ENCODE data around the gene PTPRT. TPM values are rescaled to one million over a fixed set of nuclear protein-coding genes. Genes with fewer than 3 reads are reported as not detected.
A peak's percentile ranks its signal among the peaks of the same experiment; 100 is the strongest.

The PTPRT gene
- total RNA-seq, 1 experiment from 2014 or later = not detected

DNA sequence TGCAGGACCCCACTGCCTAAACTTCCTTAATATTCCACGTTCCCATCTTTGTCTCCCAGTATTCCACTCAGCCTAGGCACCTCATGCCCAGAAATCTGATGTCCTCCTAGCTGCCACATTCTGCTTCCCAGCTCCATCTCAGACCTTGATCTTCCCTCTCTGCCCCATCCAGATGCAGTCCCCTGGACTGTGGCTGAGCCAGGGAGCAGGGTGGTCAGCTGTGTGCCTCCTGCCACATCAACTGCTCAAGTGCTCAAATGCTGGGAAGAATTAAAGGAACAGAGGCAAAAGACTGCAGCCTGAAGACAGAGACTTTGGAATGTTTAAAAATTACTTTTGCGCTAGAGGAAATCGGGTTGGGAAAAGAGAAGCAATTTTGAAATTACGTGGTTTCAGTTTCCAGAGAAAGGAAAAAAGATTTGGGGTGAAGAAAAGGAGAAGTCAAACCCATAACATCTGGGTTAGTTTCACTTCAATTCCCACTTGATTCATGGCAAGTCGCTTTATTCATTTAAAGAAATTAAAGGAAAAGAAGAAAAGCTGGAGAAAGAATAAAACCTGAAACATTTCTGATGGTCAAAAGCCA lies 704.8 kb downstream of the PTPRT start:
- DNase-seq (ENCODE audit: low read depth) = no peak

- no peak for DNase-seq (ENCODE audit: low read depth)
Measured at GRCh38 chr20:42484335-42484734, 705.4 kb downstream of the PTPRT start.

DNA sequence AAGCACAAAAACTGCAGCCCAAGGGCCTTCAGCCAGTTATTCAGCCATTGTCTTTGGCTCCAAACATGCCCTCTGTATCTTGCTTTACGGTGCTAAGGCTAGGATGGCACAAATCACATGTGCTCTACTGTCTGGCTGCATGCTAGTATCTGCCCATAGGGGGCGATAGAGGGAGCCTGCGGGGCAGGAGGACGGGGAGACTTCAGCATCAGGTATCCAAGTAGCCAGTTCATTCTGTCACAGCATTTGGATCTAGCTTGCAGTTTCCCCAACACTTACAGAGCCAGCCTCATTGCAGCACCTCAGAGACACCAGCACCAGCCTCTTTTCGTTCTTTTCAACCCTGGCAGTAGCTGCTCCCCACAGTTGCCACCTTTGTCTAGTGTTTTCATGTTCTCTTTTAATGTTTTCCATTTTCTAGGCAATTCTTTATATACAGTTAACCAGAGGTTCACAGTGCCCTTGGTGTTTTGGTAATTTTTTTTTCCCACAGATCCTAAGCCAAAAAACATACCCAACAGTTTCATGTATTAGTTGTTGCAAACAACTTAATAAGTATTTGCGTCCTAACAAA lies 705.9 kb downstream of the PTPRT start:
- DNase-seq (ENCODE audit: low read depth) = peak; percentile 37

GRCh38 chr20:42482808-42483207 lies 706.9 kb downstream of the PTPRT start:
- DNase-seq (ENCODE audit: low read depth) = no peak

DNA sequence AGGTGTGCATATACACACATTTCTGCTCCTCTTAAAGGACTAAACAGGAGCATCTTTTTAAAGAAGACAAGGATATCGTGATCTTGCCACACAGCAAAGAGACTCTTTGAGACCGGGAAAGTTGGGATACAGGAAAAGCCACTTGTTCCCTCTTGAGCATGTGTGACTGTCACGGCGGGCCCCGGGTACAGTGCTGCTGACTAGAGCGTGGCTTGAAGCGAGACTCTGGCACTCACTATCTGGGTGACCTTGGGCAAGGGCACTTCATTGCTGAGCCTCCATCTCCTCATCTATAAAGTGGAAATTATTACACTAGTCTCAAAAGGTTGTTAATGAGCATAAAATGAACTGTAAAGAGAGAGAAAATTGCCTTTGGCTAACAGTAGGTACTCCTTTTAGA lies 713.9 kb downstream of the PTPRT start:
- no peak for DNase-seq (ENCODE audit: low read depth)

GRCh38 chr20:42474646-42475045 lies 715.1 kb downstream of the PTPRT start:
- no peak for DNase-seq (ENCODE audit: low read depth)

DNA sequence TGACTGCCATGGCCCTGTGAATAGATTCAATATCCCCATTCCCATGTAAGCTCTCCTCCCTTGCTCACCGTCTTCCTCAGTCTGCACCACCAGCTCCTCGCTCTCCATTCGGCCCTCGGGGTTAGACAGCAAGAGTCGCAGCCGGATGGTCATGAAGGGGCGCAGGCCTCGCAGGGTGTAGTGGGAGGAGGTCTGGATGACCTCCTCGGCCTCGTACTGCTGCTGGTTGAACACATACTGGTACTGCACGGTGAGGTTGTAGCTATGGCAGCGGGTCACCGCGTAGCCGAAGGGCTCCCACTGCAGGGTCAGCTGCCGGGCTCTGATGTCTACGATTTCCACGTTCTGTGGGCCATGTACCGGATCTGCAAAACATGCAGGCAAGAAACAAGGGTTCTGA lies 717.5 kb downstream of the PTPRT start:
- no peak for DNase-seq (ENCODE audit: low read depth)

- DNase-seq (ENCODE audit: low read depth) = no peak
Measured at GRCh38 chr20:42461965-42462593, 727.6 kb downstream of the PTPRT start.

- no peak for DNase-seq (ENCODE audit: low read depth)
Measured at GRCh38 chr20:42461291-42461690, 728.4 kb downstream of the PTPRT start.

- DNase-seq (ENCODE audit: low read depth) = no peak
Measured at GRCh38 chr20:42447270-42447669, 742.4 kb downstream of the PTPRT start.

GRCh38 chr20:42444799-42445198 lies 744.9 kb downstream of the PTPRT start:
- DNase-seq (ENCODE audit: low read depth) = no peak

- no peak for DNase-seq (ENCODE audit: low read depth)
Measured at GRCh38 chr20:42443200-42443599, 746.5 kb downstream of the PTPRT start.

- DNase-seq (ENCODE audit: low read depth) = no peak
Measured at GRCh38 chr20:42442716-42443115, 747.0 kb downstream of the PTPRT start.

- no peak for DNase-seq (ENCODE audit: low read depth)
Measured at GRCh38 chr20:42441864-42442331, 747.8 kb downstream of the PTPRT start.

DNA sequence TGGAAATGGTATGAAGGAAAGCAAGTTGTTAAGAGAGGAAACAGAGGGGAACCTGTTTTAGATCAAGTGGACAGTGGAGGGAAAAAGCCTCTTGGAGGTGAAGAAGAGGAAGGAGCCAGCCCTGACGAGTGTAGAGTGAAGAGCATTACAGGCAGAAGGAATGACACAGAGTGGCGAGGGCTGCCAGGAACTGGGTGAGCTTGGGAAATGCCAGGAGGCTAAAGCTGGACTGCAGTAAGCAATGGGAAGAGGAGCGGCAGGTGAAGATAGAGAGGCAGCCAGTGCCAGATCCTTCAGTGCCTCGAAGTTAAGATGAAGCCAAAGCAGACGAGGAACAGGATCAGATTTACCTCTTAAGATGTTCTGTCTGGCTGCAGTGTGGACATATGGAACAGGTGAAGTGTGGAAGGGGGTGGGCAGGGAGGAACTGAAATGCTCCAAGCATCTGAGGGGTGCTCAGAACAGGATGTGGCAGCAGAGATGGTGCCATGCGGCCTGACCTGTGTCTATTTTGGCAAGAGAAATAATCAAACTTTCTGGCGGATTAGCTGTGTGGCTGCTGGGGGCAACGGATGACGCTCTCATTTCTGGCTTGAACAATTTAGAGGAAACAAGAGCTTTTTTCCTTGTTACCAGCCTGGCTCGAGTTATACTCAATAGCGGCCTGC lies 748.4 kb downstream of the PTPRT start:
- DNase-seq (ENCODE audit: low read depth) = no peak

DNA sequence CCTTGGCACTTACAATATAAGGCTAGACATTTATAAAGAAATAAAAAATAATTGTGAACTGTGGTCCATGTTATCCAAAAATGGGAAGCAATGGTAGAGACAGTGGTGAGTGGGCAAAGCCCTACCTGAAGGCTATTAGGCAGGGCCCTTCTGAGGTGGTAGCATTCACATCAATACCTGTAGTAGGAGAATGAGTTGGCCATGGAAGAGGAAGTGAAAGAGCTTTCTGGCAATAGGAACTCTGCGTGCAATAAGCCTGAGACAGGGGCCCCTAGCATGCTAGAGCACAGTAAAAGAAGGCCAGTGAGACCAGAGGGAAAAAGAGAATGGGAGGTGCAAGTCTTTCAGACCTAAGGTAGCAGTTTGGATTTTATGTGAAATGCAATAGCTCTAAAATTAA lies 754.5 kb downstream of the PTPRT start:
- no peak for DNase-seq (ENCODE audit: low read depth)

GRCh38 chr20:42432496-42433334 lies 757.0 kb downstream of the PTPRT start:
- no peak for DNase-seq (ENCODE audit: low read depth)

DNA sequence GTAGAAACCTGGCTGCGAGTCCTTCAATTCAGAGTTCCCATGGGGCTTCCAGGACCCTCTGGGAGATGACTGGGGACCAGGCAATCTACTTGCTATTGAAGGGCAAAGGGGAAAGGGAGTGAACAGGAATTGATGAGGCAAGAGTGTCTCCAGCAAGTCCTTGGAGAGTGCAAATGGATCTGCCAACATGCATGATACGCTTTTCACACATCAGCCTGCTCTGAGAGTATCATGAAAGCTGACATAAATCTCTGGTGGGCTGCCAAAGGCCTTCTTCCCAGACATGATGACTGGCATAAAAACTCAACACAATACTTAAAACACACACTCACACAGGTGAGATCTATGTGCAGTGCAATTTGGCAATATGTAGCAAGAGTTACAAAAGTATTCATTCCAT lies 759.1 kb downstream of the PTPRT start:
- DNase-seq (ENCODE audit: low read depth) = no peak

- no peak for DNase-seq (ENCODE audit: low read depth)
Measured at GRCh38 chr20:42429761-42430458, 759.8 kb downstream of the PTPRT start.

- DNase-seq (ENCODE audit: low read depth) = no peak
Measured at GRCh38 chr20:42419814-42420532, 769.7 kb downstream of the PTPRT start.
